ENCODE data around the gene KRTAP12-4.
"Not testable (repeated sequence)": the region's sequence is repeated elsewhere in the genome, so short reads cannot be mapped to it uniquely, and the experiment has no call there.

KRTAP12-4 gene

GRCh38 chr21:44700101-44701022 is 45.9 kb upstream of the KRTAP12-4 start:
- ATAC-seq, result no peak
- no peak for TF ChIP-seq POU6F1 (CRISPR knock-in tag; IDR thresholded peaks at IDR 0.05; ENCODE audit: borderline replicate concordance, low read depth)
- no peak for TF ChIP-seq PPARA (CRISPR knock-in tag; IDR thresholded peaks at IDR 0.05; ENCODE audit: borderline replicate concordance)
- no peak for TF ChIP-seq SNAI2 (CRISPR knock-in tag; IDR thresholded peaks at IDR 0.05)

- TF ChIP-seq ISL1 (CRISPR knock-in tag; IDR thresholded peaks at IDR 0.05) (no peak), RARB (CRISPR knock-in tag; IDR thresholded peaks at IDR 0.05) (no peak), TSHZ2 (CRISPR knock-in tag; IDR thresholded peaks at IDR 0.05) (no peak), ZFP30 (CRISPR knock-in tag; IDR thresholded peaks at IDR 0.05) (no peak), CSRNP3 (CRISPR knock-in tag; IDR thresholded peaks at IDR 0.05) (no peak), POU6F1 (CRISPR knock-in tag; IDR thresholded peaks at IDR 0.05; ENCODE audit: borderline replicate concordance, low read depth) (no peak), TCF4 (CRISPR knock-in tag; IDR thresholded peaks at IDR 0.05; ENCODE audit: borderline replicate concordance) (no peak), ESRRG (CRISPR knock-in tag; IDR thresholded peaks at IDR 0.05) (no peak), ZFP3 (CRISPR knock-in tag; IDR thresholded peaks at IDR 0.05) (no peak), ARNTL (CRISPR knock-in tag; IDR thresholded peaks at IDR 0.05; ENCODE audit: borderline replicate concordance, low read depth) (no peak)
- no peak for ATAC-seq
Observed at GRCh38 chr21:44699502-44700001, 45.1 kb upstream of the KRTAP12-4 start.

- ATAC-seq, result peak; percentile 23; the same call in 2 of the 3 replicates
- TF ChIP-seq ZNF565 (CRISPR knock-in tag; conservative IDR thresholded peaks at IDR 0.05; ENCODE audit: low read depth), result no peak
- no peak for TF ChIP-seq OSR1 (CRISPR knock-in tag; IDR thresholded peaks at IDR 0.05)
- no peak for TF ChIP-seq ZFP30 (CRISPR knock-in tag; IDR thresholded peaks at IDR 0.05)
- TF ChIP-seq TSHZ2 (CRISPR knock-in tag; IDR thresholded peaks at IDR 0.05), result no peak
- TF ChIP-seq RARB (CRISPR knock-in tag; IDR thresholded peaks at IDR 0.05), result no peak
- no peak for TF ChIP-seq POU6F1 (CRISPR knock-in tag; IDR thresholded peaks at IDR 0.05; ENCODE audit: borderline replicate concordance, low read depth)
- TF ChIP-seq ZFP3 (CRISPR knock-in tag; IDR thresholded peaks at IDR 0.05), result no peak
- no peak for TF ChIP-seq GLIS3 (CRISPR knock-in tag; IDR thresholded peaks at IDR 0.05)
- no peak for TF ChIP-seq CSRNP3 (CRISPR knock-in tag; IDR thresholded peaks at IDR 0.05)
Observed at GRCh38 chr21:44697811-44698734, 43.6 kb upstream of the KRTAP12-4 start.

GRCh38 chr21:44697172-44697810 is 42.8 kb upstream of the KRTAP12-4 start, which contains the start of gene KRTAP10-12:
TSS of gene KRTAP10-12 (plus strand) at chr21:44697172. CDS start at chr21:44697202, 30 bp downstream.
- not testable (repeated sequence) for ATAC-seq
